HepG2 (cell line): Measurements from ENCODE around the gene NECTIN2. TPM values are rescaled to one million over a fixed set of nuclear protein-coding genes. Genes with fewer than 3 reads are reported as not detected.

Experiments
- CEBPG ChIP-seq: IDR thresholded peaks from 2 replicates; pipeline ENCODE4 v1.6.1; 2016
- EP300 ChIP-seq, 3 experiments: sonication (generic) in 1 of 3; formaldehyde crosslinking in 1 of 3; IDR thresholded peaks; 2 replicates each; pipeline versions ENCODE4 v1.5.1 to v1.6.1; 2011 to 2020; ENCODE audit warnings: low read depth in 2 of 3, low read length in 2 of 3, borderline replicate concordance in 1 of 3, improper control_type of control experiment in 1 of 3, mild to moderate bottlenecking in 1 of 3, missing genetic modification reagents in 1 of 3, moderate library complexity in 1 of 3
- FOXA1 ChIP-seq, 2 experiments: fragments of 450-650 bp in 1 of 2; sonication (generic) in 1 of 2; formaldehyde crosslinking in 1 of 2; IDR thresholded peaks; 2 replicates each; pipeline versions ENCODE4 v1.4.0 to v1.6.1; 2016 to 2020; ENCODE audit warnings: missing genetic modification reagents in 1 of 2
- HCFC1 ChIP-seq: fragments of 150-350 bp; IDR thresholded peaks from 2 replicates; pipeline ENCODE4 v1.6.1; 2014; ENCODE audit warnings: low read depth, low read length
- HDAC2 ChIP-seq: sonication (generic); formaldehyde crosslinking; IDR thresholded peaks from 2 replicates; pipeline ENCODE4 v1.4.0; 2020; ENCODE audit warnings: missing genetic modification reagents
- MEF2D ChIP-seq: sonication (generic); formaldehyde crosslinking; IDR thresholded peaks from 2 replicates; pipeline ENCODE4 v1.5.1; 2020; ENCODE audit warnings: mild to moderate bottlenecking, missing genetic modification reagents
- MTF1 ChIP-seq: sonication (generic); formaldehyde crosslinking; IDR thresholded peaks from 2 replicates; pipeline ENCODE4 v1.5.0; 2020; ENCODE audit warnings: missing genetic modification reagents
- NBN ChIP-seq: fragments of 450-650 bp; conservative IDR thresholded peaks from 2 replicates; pipeline ENCODE4 v1.6.1; 2017
- NCOA1 ChIP-seq: sonication (generic); formaldehyde crosslinking; IDR thresholded peaks from 2 replicates; pipeline ENCODE4 v1.9.0; 2021; ENCODE audit warnings: missing genetic modification reagents
- PAWR ChIP-seq: sonication (generic); formaldehyde crosslinking; IDR thresholded peaks from 2 replicates; pipeline ENCODE4 v1.4.0; 2020; ENCODE audit warnings: missing genetic modification reagents, mild to moderate bottlenecking, borderline replicate concordance
- SIX1 ChIP-seq: sonication (generic); formaldehyde crosslinking; IDR thresholded peaks from 2 replicates; pipeline ENCODE4 v1.4.0; 2020; ENCODE audit warnings: missing genetic modification reagents, borderline replicate concordance
- SMC3 ChIP-seq: IDR thresholded peaks from 2 replicates; pipeline ENCODE4 v1.6.1; 2011; ENCODE audit warnings: low read length, improper control_type of control experiment
- TOPORS ChIP-seq: sonication (generic); formaldehyde crosslinking; IDR thresholded peaks from 2 replicates; pipeline ENCODE4 v1.8.0; 2023; ENCODE audit warnings: mild to moderate bottlenecking, missing genetic modification reagents
- ZBTB20 ChIP-seq: sonication (generic); formaldehyde crosslinking; IDR thresholded peaks from 2 replicates; pipeline ENCODE4 v1.8.1; 2023; ENCODE audit warnings: missing genetic modification reagents, low read depth, mild to moderate bottlenecking, borderline replicate concordance
- ZFAT ChIP-seq: sonication (generic); formaldehyde crosslinking; conservative IDR thresholded peaks from 2 replicates; pipeline ENCODE4 v1.8.1; 2023; ENCODE audit warnings: missing genetic modification reagents, inconsistent platforms
- ZNF136 ChIP-seq: sonication (generic); formaldehyde crosslinking; IDR thresholded peaks from 2 replicates; pipeline ENCODE4 v1.8.1; 2022; ENCODE audit warnings: low read depth, mild to moderate bottlenecking, moderate library complexity, missing genetic modification reagents
- ZNF282 ChIP-seq: fragments of 450-650 bp; IDR thresholded peaks from 2 replicates; pipeline ENCODE4 v1.6.1; 2018; ENCODE audit not compliant: partially characterized antibody
- ZNF317 ChIP-seq: sonication (generic); formaldehyde crosslinking; IDR thresholded peaks from 2 replicates; pipeline ENCODE4 v1.5.0; 2020; ENCODE audit warnings: mild to moderate bottlenecking, missing genetic modification reagents
- ZNF556 ChIP-seq: sonication (generic); formaldehyde crosslinking; IDR thresholded peaks from 2 replicates; pipeline ENCODE4 v1.4.0; 2020; ENCODE audit warnings: mild to moderate bottlenecking, missing genetic modification reagents, borderline replicate concordance
- ZNF570 ChIP-seq: sonication (generic); formaldehyde crosslinking; IDR thresholded peaks from 2 replicates; pipeline ENCODE4 v1.4.0; 2020; ENCODE audit warnings: mild to moderate bottlenecking, missing genetic modification reagents, borderline replicate concordance
- ZNF589 ChIP-seq: sonication (generic); formaldehyde crosslinking; conservative IDR thresholded peaks from 2 replicates; pipeline ENCODE4 v1.8.0; 2022; ENCODE audit warnings: mild to moderate bottlenecking, moderate library complexity, missing genetic modification reagents
- ZNF703 ChIP-seq: sonication (generic); formaldehyde crosslinking; IDR thresholded peaks from 2 replicates; pipeline ENCODE4 v1.5.1; 2020; ENCODE audit warnings: missing genetic modification reagents, mild to moderate bottlenecking, moderate library complexity, borderline replicate concordance
- ZNF709 ChIP-seq: sonication (generic); formaldehyde crosslinking; IDR thresholded peaks from 2 replicates; pipeline ENCODE4 v1.5.0; 2020; ENCODE audit warnings: mild to moderate bottlenecking, missing genetic modification reagents
- ZNF761 ChIP-seq: sonication (generic); formaldehyde crosslinking; conservative IDR thresholded peaks from 2 replicates; pipeline ENCODE4 v1.4.0; 2020; ENCODE audit warnings: mild to moderate bottlenecking, missing genetic modification reagents
- ZSCAN21 ChIP-seq: sonication (generic); formaldehyde crosslinking; IDR thresholded peaks from 2 replicates; pipeline ENCODE4 v1.8.0; 2022; ENCODE audit warnings: mild to moderate bottlenecking, missing genetic modification reagents, moderate library complexity, borderline replicate concordance
- polyA plus RNA-seq, 8 experiments: library from polyadenylated mRNA; depleted of rRNA in 3 of 8; stranded (reverse) in 7 of 8; unstranded in 1 of 8; fragments of >200 nt; fragmentation: Illumina TruSeq in 4 of 8; extraction: Trizol in 4 of 8; gene quantifications; 2 replicates each; pipeline versions ENCODE4 v1.2.1 to v1.2.3, GENCODE V29; 2011 to 2016; ENCODE audit warnings: low read depth in 4 of 8, missing spikeins in 1 of 8, mixed read lengths in 1 of 8; ENCODE audit not compliant: insufficient read depth in 1 of 8
- total RNA-seq, 5 experiments: library from RNA; depleted of rRNA; stranded (reverse); fragments of >200 nt; fragmentation: Illumina TruSeq; extraction: Trizol; gene quantifications; 2 replicates each; pipeline ENCODE4 v1.2.3, GENCODE V29; 2016; ENCODE audit warnings: low read depth in 1 of 5
- TF ChIP-seq, protein P1 (sequence below): sonication (generic); formaldehyde crosslinking; IDR thresholded peaks from 2 replicates; pipeline ENCODE4 v1.4.0; 2020; ENCODE audit warnings: missing genetic modification reagents
- TF ChIP-seq, protein P2 (sequence below): sonication (generic); formaldehyde crosslinking; IDR thresholded peaks from 2 replicates; pipeline ENCODE4 v1.4.0; 2020; ENCODE audit warnings: mild to moderate bottlenecking, low read depth, missing genetic modification reagents
- TF ChIP-seq, protein P3 (sequence below): sonication (generic); formaldehyde crosslinking; IDR thresholded peaks from 2 replicates; pipeline ENCODE4 v1.5.0; 2020; ENCODE audit warnings: mild to moderate bottlenecking, missing genetic modification reagents, borderline replicate concordance

NECTIN2 gene
- total and polyA plus RNA-seq, 2 of the 13 experiments (the other 11 are each of a cell fraction or from before 2014, with no cell fraction given): 75.4 to 114 TPM

DNA sequence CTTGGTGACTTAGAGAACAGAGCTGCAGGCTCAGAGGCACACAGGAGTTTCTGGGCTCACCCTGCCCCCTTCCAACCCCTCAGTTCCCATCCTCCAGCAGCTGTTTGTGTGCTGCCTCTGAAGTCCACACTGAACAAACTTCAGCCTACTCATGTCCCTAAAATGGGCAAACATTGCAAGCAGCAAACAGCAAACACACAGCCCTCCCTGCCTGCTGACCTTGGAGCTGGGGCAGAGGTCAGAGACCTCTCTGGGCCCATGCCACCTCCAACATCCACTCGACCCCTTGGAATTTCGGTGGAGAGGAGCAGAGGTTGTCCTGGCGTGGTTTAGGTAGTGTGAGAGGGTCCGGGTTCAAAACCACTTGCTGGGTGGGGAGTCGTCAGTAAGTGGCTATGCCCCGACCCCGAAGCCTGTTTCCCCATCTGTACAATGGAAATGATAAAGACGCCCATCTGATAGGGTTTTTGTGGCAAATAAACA is 78.2 kb downstream of the NECTIN2 start (continued):
- TF ChIP-seq, protein P1, sequence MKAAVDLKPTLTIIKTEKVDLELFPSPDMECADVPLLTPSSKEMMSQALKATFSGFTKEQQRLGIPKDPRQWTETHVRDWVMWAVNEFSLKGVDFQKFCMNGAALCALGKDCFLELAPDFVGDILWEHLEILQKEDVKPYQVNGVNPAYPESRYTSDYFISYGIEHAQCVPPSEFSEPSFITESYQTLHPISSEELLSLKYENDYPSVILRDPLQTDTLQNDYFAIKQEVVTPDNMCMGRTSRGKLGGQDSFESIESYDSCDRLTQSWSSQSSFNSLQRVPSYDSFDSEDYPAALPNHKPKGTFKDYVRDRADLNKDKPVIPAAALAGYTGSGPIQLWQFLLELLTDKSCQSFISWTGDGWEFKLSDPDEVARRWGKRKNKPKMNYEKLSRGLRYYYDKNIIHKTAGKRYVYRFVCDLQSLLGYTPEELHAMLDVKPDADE (CRISPR knock-in tag): no peak
- TF ChIP-seq ZFAT (CRISPR knock-in tag) (no peak), ZNF709 (no peak; the same call in 1 of the 2 replicates), MTF1 (CRISPR knock-in tag) (no peak), ZNF570 (CRISPR knock-in tag) (no peak), ZNF761 (CRISPR knock-in tag) (no peak), NBN (no peak), ZNF556 (peak; percentile 83), HDAC2 (CRISPR knock-in tag) (peak; percentile 99), MEF2D (CRISPR knock-in tag) (peak; percentile 94), HCFC1 (no peak), CEBPG (CRISPR knock-in tag) (peak; percentile 93), ZNF136 (CRISPR knock-in tag) (peak; percentile 41; the same call in 1 of the 2 replicates), ZNF703 (CRISPR knock-in tag) (no peak; the same call in none of the 2 replicates), FOXA1 (IDR thresholded peaks at IDR 0.05) (peak; percentile 67; the same call in 1 of the 2 replicates), FOXA1 (CRISPR knock-in tag; IDR thresholded peaks at IDR 0.05) (peak; percentile 97), ZBTB20 (peak; percentile 94; the same call in 1 of the 2 replicates), SMC3 (peak; percentile 51; the same call in 1 of the 2 replicates), SIX1 (CRISPR knock-in tag) (peak; percentile 70; the same call in 1 of the 2 replicates), ZNF589 (no peak), NCOA1 (CRISPR knock-in tag) (peak; percentile 100), TOPORS (CRISPR knock-in tag) (peak; percentile 75; the same call in 1 of the 2 replicates), ZNF317 (CRISPR knock-in tag) (peak; percentile 71; the same call in 1 of the 2 replicates), EP300 (IDR thresholded peaks at IDR 0.05; ENCODE audit: low read depth in 2 of 2, low read length in 2 of 2) (peak; percentile 97 to 99), EP300 (CRISPR knock-in tag; IDR thresholded peaks at IDR 0.05; ENCODE audit: borderline replicate concordance) (peak; percentile 99), ZSCAN21 (peak; percentile 86; the same call in 1 of the 2 replicates), PAWR (CRISPR knock-in tag) (no peak; the same call in 1 of the 2 replicates), ZNF282 (no peak)
- TF ChIP-seq, protein P2, sequence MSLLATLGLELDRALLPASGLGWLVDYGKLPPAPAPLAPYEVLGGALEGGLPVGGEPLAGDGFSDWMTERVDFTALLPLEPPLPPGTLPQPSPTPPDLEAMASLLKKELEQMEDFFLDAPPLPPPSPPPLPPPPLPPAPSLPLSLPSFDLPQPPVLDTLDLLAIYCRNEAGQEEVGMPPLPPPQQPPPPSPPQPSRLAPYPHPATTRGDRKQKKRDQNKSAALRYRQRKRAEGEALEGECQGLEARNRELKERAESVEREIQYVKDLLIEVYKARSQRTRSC (CRISPR knock-in tag): no peak
- TF ChIP-seq, protein P3, sequence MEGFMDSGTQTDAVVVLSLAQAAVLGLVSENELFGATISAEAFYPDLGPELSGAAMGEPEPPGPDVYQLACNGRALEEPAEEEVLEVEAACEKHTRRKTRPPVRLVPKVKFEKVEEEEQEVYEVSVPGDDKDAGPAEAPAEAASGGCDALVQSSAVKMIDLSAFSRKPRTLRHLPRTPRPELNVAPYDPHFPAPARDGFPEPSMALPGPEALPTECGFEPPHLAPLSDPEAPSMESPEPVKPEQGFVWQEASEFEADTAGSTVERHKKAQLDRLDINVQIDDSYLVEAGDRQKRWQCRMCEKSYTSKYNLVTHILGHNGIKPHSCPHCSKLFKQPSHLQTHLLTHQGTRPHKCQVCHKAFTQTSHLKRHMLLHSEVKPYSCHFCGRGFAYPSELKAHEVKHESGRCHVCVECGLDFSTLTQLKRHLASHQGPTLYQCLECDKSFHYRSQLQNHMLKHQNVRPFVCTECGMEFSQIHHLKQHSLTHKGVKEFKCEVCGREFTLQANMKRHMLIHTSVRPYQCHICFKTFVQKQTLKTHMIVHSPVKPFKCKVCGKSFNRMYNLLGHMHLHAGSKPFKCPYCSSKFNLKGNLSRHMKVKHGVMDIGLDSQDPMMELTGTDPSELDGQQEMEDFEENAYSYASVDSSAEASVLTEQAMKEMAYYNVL (CRISPR knock-in tag): peak; percentile 93
